ENCODE measurements around the gene GPT2.

GRCh38 chr16:46891910-46892309 lies 7.7 kb downstream of the GPT2 start:
- TF ChIP-seq CTCF (IDR thresholded peaks at IDR 0.05) (no peak), POLR2A (IDR thresholded peaks at IDR 0.05) (no peak)
